ENCODE data around the gene HDLBP. TPM values are rescaled to one million over a fixed set of nuclear protein-coding genes. Genes with fewer than 3 reads are reported as not detected.

Gene HDLBP
- total and polyA plus RNA-seq, 2 experiments from 2014 or later, result 389 to 437 TPM

DNA sequence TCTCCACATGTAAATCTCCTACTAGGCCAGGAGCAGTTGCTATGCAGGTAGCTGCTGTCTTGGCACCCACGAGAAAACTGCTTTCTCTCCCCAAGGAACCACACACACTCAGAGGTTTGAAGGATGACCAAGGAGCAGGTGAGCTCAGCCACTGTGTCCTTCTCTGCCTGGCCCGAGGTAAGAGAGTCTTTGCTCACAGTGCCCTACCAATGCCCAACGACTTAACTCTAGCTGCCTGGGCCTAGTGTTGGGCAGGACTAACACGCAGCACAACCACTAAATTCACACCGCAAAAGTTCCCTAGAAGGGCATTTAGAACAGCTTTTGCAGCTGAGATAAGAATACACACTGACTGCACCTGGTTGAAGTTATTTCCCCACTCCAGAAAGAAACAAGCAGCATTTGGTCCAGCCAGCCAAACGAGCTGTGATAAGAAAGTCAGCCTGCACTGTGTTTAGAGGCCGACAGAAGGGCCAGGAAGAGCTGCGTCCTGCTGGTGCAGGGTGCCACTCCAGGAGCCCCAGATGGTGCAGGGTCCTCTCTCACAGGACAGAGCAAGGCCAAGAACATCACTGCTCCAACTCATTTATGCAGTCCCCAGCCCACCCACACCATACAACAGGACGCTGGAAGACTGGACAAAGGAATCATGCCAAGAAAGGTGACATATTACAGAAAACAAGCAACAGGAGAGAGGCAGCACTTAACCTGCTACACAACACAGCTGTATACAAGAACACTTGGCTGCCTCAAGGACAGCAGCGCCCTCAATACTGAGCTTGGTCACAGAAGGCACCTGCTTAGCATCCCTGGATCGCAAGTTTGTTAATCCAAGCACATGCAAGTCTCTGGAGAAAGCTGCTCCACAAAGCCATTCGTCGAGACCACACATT, 12.5 kb downstream of the HDLBP start:
- Histone ChIP-seq H3K4me1 (ENCODE audit: insufficient read depth) (peaks cover 14% of the 10 kb centered on the region), H2AFZ (no peak overlapping the region), H3K27ac (peak overlapping the region; percentile 27), H3K27me3 (no peaks in the 10 kb centered on the region), H4K20me1 (ENCODE audit: insufficient read depth, poor library complexity, severe bottlenecking) (peaks cover 81% of the 10 kb centered on the region), H3K36me3 (replicated peaks; ENCODE audit: insufficient read depth, low read depth) (no peaks in the 10 kb centered on the region), H3K79me2 (peaks cover 100% of the 10 kb centered on the region), H3K4me2 (no peak overlapping the region), H3K9me2 (replicated peaks; ENCODE audit: insufficient read depth) (no peaks in the 10 kb centered on the region), H3K9me3 (ENCODE audit: low read depth) (no peaks in the 10 kb centered on the region), H3K4me3 (no peak overlapping the region)
- DNase-seq (ENCODE audit: low spot score), result no peak
- WGBS (ENCODE audit: low lambda C conversion rate, missing lambda C conversion rate), result 72% methylated on average over 13 of the region's 13 CpGs
- TF ChIP-seq EZH2phosphoT487 (IDR thresholded peaks at IDR 0.05; ENCODE audit: low read depth, severe bottlenecking, unreplicated experiment), result no peak
- TF ChIP-seq EZH2 (IDR thresholded peaks at IDR 0.05; ENCODE audit: borderline replicate concordance), result no peak
- TF ChIP-seq, protein P1, sequence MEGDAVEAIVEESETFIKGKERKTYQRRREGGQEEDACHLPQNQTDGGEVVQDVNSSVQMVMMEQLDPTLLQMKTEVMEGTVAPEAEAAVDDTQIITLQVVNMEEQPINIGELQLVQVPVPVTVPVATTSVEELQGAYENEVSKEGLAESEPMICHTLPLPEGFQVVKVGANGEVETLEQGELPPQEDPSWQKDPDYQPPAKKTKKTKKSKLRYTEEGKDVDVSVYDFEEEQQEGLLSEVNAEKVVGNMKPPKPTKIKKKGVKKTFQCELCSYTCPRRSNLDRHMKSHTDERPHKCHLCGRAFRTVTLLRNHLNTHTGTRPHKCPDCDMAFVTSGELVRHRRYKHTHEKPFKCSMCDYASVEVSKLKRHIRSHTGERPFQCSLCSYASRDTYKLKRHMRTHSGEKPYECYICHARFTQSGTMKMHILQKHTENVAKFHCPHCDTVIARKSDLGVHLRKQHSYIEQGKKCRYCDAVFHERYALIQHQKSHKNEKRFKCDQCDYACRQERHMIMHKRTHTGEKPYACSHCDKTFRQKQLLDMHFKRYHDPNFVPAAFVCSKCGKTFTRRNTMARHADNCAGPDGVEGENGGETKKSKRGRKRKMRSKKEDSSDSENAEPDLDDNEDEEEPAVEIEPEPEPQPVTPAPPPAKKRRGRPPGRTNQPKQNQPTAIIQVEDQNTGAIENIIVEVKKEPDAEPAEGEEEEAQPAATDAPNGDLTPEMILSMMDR (IDR thresholded peaks at IDR 0.05; ENCODE audit: poor library complexity), result no peak

DNA sequence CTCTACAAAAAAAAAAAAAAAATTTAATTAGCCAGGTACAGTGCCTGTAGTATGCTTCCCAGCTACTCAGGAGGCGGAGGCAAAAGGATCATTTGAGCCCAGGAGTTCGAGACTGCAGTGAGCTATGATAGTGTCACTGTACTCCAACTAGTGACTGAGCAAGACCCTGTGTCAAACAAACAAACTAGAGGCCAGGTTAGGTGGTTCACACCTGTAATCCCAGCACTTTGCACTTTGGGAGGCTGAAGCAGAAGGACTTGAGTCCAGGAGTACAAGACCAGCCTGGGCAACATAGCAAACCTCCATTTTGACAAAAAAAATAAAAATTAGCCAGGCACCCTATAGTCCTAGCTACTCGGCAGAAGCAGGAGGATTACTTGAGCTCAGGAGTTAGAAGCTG, 13.4 kb downstream of the HDLBP start:
- no peaks in the 10 kb centered on the region for H3K9me2 ChIP-seq (replicated peaks; ENCODE audit: insufficient read depth)
- H3K27ac ChIP-seq, result peak overlapping the region; percentile 27
- no peak overlapping the region for H3K4me3 ChIP-seq
- H3K27me3 ChIP-seq, result no peaks in the 10 kb centered on the region
- no peak for TF ChIP-seq EZH2phosphoT487 (IDR thresholded peaks at IDR 0.05; ENCODE audit: low read depth, severe bottlenecking, unreplicated experiment)
- TF ChIP-seq EZH2 (IDR thresholded peaks at IDR 0.05; ENCODE audit: borderline replicate concordance), result no peak
- TF ChIP-seq, protein P1 (IDR thresholded peaks at IDR 0.05; ENCODE audit: poor library complexity), result no peak
- H4K20me1 ChIP-seq (ENCODE audit: insufficient read depth, poor library complexity, severe bottlenecking), result peaks cover 79% of the 10 kb centered on the region
- peaks cover 100% of the 10 kb centered on the region for H3K79me2 ChIP-seq
- peaks cover 14% of the 10 kb centered on the region for H3K4me1 ChIP-seq (ENCODE audit: insufficient read depth)
- no peaks in the 10 kb centered on the region for H3K36me3 ChIP-seq (replicated peaks; ENCODE audit: insufficient read depth, low read depth)
- no peak overlapping the region for H2AFZ ChIP-seq
- H3K9me3 ChIP-seq (ENCODE audit: low read depth), result no peaks in the 10 kb centered on the region
- 89% methylated on average over 3 of the region's 3 CpGs for WGBS (ENCODE audit: low lambda C conversion rate, missing lambda C conversion rate)
- H3K4me2 ChIP-seq, result no peak overlapping the region
- DNase-seq (ENCODE audit: low spot score), result no peak

DNA sequence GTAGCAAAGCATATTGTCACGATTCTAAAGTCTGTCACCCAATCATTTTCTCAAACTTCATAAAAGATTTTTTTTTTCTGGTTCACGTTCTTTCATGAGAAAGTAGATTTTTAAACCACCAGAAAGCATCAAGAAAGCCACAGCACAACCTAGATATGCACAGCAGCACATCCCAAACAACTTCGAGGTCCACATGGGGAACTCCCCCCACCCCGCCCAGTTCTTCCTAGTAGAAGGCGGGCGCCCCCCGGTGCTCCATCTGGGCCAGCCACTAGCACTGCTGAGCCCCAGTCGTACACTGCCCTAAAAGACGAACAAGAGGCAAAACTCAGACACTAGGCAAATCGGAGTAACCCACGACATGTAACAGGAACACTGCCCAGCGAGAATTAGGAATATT, 15.5 kb downstream of the HDLBP start:
- Histone ChIP-seq H3K4me3 (no peak overlapping the region), H3K9me3 (ENCODE audit: low read depth) (no peaks in the 10 kb centered on the region), H3K27ac (no peak overlapping the region), H3K36me3 (replicated peaks; ENCODE audit: insufficient read depth, low read depth) (peaks cover 2% of the 10 kb centered on the region), H3K4me1 (ENCODE audit: insufficient read depth) (peaks cover 14% of the 10 kb centered on the region), H3K27me3 (no peaks in the 10 kb centered on the region), H3K9me2 (replicated peaks; ENCODE audit: insufficient read depth) (no peaks in the 10 kb centered on the region), H3K79me2 (peaks cover 100% of the 10 kb centered on the region), H2AFZ (no peak overlapping the region), H3K4me2 (no peak overlapping the region), H4K20me1 (ENCODE audit: insufficient read depth, poor library complexity, severe bottlenecking) (peaks cover 89% of the 10 kb centered on the region)
- 91% methylated on average over 12 of the region's 12 CpGs for WGBS (ENCODE audit: low lambda C conversion rate, missing lambda C conversion rate)
- TF ChIP-seq, protein P1 (IDR thresholded peaks at IDR 0.05; ENCODE audit: poor library complexity), result no peak
- no peak for TF ChIP-seq EZH2phosphoT487 (IDR thresholded peaks at IDR 0.05; ENCODE audit: low read depth, severe bottlenecking, unreplicated experiment)
- TF ChIP-seq EZH2 (IDR thresholded peaks at IDR 0.05; ENCODE audit: borderline replicate concordance), result no peak
- no peak for DNase-seq (ENCODE audit: low spot score)
